CD4-positive, alpha-beta T cell treated with Interleukin-12 subunit alpha and Interleukin-12 subunit beta, for 1 hour (primary cell): Measurements from ENCODE around the gene DOCK9.

Experiments
- DNase-seq: peaks from one replicate; pipeline ENCODE4 v3.0.0-alpha.2; 2020

The DOCK9 gene

DNA sequence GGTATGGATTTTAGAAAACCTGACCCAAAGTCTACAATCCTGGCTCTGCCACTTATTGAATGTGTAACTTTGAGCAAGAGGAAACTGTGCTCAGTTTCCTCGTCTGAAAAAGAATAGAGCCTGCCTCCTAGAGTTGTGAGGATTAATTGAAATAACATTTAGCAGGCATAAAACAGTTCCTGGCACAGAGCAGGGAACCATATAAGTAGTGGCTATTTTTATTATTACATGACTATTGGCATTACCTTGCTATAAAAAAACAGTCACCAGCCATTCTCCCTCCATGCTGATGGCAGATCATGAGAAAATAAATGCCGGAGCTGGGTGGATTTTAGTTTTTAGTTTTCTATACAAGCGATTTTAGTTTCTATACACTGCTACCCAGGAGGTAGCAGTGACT is 5.8 kb downstream of the DOCK9 start:
- DNase-seq: no peak

DNA sequence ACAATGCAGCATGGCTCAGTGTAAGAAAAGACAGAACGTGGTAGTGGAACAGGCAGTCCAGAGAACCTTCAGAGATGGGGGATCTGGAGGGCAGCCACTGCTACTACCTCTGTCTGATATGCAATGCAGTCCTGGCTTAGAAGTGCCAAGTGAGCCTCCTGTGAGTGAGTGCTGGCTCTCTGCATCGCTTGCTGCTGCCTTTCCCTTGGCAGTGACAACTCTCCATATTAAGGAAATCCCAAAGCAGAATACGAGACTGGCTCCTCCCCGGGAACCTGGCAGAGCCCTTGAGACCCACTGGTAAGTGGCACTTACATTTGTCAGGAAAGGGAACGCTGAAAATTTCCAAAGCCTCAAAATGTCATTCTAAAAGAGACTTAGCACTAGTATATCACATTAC is 7.5 kb downstream of the DOCK9 start:
- DNase-seq: no peak

DNA sequence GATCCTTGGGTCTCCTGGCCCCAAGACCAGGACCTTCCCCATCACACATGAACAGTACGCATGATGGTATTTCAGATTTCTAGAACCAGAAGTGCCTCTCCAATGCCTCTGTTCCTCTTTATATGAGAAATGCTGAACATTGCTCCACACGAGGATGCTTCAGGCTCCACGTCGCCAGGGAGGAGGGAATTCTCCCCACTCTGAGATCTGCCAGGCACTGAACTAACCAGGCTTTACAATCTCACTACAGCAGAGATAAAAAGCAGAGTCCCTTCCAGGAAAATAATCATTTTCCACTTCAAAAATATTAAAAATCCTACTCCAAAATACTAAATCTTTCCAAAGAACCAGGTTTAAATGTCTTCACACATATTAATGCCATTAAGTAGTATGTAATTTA is 10.4 kb downstream of the DOCK9 start:
- no peak for DNase-seq

DNA sequence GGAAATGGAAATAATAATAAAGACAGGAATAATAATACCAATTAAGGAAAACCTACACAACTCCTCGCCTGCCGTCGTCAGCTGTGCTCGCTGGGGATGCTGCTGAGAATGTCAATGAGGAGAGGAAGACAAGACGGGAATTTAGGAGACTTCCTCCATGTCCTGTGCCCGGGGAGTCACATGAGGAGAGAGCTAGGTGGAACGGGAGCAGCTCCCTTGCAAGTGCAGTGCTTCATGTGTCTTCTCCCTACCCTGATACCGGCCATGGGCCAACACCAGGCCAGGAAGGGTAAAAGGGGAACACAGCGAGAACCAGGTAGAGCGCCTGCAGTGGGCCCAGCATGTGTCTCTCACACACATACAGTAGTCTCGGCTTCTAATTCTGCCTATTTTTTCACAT is 11.8 kb downstream of the DOCK9 start:
- no peak for DNase-seq

DNA sequence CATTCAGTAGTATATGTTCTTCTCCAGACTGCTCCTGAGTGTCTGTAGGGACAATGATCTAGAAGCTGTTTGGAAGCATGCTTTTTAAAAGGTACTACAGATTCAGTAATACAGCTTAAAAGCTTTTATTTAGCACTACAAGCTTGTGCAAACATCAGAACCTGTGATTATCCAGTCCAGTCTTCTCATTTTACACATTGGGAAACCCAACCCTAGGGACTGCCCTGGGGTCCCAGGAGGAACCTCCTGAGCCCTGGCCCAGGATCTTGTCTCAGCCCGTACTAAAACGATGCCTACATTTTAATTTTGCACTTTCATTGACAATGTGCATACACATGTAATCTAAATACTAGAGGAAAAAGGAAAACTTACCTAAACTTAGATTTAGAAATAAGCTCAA is 12.5 kb downstream of the DOCK9 start:
- no peak for DNase-seq

DNA sequence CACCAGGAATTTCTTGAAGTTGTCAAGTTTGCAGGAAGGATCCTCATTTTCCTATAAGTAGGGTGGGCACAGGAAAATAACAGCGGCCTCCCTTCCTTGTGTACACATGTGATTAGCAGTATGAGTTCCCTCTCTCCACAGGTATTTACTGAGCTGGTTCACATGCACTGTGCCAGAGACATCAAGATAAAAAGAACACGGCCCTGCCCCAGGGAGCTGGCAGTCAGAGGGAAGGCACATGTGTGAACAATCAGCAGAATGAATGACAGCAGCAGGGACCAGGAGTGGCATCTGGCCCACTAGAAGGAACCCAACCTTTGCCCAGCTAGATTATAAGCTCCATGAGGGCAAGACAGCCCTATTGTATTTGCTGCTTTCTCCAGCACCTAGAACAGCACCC is 13.9 kb downstream of the DOCK9 start:
- DNase-seq: no peak

DNA sequence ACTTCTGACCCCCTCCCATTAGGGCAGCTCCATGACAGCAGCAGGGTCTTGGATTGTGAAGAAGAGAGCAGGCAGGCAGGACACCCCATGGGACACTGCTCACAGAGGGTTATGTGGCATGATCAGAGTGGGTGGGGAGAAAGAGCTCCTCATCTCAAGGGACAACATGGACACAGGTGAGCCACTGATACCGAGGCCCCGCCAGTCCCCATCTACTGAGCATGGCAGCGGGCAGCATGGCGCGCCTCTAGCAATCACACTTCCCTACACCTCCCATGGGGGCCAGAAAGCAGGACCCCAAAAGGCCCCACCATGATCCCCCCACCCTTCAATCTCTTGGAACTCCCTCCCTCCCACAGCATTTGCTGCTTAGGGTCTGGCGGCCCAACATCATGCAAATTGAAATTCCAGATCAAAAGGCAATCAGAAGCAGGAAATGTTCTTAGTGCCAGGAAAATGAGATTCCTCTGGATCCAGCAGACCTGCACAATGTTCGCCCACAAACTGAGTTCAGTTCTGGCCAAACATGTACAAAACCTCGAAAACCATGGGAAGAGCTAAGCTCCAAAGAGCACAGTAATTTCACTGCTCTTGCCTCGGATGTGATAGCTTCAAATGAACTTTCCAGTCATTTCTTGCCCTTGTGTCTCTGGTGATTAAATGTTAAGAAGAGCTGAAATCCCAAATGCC is 14.8 kb downstream of the DOCK9 start:
- no peak for DNase-seq

DNA sequence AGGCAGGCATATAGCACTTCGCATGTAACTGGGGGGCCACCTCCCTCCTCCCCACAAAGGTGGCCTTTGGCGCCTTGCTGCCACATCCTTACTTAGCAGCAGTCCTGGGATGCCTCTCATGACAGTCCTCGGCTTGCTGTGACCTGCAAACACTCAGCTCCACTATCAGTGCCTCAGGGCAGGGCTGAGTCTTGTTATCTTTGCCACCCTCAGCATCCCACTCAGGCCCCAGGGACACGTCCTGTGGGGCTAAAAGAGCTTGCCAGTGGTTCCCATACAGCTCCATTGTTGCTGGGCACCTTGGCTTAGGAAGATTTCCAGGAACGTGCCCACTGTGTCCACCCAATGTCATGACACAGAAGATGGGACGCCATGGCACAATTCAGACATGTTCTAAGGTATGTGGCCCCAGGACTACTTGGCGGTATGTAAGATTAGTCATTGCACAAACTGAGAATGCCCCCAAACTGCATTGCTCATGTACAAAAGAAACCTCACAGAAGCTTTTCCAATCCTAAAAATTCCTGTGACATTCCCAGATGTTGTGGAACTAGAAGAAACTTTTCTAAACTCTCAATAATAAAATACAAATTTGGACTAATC is 16.3 kb downstream of the DOCK9 start:
- no peak for DNase-seq

DNA sequence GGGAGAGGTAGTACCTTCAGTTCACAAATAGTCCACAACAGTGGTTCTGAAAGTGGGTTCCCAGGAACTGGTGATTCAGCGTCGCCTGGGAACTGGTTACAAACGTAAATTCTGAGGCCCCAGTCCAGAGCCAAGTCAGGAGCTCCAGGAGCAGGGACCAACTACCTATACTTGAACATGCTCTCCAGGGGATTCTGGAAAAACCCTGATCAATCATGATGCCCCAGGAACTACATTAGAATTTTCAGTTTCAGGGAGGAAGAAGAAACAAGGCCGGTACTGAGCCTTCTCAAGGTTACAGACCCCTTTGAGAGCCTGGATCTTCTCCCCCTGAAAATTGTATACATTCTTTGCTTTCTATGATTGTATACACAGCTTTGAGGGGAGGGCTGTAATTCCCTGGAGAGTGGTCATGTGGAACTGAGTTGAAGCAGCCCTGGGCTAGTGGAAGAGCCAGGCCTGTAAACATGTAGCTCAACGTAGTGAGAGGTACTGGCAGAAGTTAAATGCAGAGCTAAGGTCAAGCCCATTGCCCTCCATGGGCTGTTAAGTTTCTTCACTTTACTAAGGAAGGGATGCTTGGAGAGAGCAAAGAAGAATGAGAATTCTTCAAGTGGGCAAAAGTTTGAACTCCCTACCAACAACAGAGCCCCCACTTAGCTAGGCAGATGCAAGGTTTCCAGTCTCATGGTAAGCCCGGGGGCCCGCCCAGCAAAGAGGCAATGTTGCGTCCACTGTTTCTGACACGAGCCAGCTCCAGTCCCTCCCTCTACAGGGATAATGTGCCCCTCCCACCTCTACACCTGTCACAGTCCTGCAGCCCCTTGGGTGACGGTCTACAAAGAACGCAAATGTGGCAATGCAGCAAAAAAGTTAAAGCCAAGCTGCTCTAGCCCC is 17.0 kb downstream of the DOCK9 start:
- DNase-seq: no peak

DNA sequence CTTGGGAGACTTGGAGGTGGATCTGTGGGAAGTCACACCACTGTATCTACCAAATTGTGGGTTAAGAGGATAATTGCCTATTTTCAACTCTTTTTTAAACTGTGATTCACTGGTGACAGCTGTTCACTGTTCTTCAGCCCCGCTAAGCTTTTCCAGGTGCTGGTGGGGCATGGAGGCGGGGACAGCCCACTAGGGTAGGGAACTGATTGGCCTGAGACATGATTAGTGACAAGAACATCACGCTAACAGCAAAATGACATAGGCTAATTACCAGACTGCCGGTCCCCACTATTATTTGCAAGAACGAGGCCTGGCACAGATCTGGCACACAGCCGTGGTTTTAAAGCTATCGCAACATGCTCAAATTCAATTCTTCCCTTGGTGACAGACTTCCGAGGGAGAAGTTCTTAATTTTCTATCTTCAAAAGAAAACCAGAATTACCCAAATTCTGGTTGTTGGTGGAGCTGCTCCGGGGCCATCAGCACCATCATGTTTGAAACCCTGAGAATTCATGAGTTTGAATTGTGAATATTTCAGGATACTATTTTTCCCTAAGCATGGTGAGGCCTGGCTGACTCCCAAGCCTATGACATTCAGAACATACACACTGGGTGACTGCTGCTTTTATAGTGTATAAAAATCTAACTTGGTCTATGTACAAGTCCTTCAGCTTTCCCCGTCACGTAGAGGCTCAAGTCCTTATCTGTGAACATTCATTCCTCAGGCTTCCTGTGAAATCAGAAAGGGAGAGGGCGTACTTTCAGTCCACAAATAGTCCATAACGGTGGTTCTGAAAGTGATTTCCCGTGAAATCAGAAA is 17.9 kb downstream of the DOCK9 start:
- DNase-seq: no peak

DNA sequence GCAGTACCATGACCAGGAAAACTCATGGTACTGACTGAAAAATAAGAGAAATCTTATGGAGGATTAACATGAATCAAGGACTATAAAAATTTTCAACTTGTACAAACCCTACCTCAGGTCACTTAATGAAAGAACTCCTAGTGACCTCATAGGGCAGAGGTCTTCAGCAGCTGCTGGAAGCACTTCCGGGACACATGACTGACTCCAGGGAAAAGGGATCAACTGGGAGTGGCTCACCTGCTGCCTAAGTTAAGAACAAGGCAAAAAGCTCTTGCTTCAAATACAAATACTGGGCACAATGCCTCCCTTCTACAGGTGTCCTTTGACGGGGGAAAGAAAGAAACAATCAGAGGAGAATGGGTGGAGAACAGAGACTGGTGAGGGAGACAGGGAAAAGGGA is 18.6 kb downstream of the DOCK9 start:
- DNase-seq: no peak

DNA sequence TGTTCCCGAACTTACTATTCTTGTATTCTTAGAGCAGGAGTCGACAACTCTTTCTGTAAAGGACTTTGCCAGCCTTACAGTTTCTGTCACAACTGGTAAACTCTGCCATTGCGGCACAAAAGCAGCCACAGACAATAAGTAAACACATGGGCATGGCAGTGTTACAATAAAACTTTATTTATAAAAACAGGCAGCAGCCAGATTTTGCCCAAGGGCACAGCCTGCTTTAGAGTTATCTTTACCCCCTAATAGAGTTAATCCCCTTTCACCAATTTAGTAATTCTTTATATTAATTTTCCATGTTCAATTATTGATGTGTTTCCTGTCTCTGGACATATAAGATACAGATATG is 19.4 kb downstream of the DOCK9 start:
- DNase-seq: no peak

DNA sequence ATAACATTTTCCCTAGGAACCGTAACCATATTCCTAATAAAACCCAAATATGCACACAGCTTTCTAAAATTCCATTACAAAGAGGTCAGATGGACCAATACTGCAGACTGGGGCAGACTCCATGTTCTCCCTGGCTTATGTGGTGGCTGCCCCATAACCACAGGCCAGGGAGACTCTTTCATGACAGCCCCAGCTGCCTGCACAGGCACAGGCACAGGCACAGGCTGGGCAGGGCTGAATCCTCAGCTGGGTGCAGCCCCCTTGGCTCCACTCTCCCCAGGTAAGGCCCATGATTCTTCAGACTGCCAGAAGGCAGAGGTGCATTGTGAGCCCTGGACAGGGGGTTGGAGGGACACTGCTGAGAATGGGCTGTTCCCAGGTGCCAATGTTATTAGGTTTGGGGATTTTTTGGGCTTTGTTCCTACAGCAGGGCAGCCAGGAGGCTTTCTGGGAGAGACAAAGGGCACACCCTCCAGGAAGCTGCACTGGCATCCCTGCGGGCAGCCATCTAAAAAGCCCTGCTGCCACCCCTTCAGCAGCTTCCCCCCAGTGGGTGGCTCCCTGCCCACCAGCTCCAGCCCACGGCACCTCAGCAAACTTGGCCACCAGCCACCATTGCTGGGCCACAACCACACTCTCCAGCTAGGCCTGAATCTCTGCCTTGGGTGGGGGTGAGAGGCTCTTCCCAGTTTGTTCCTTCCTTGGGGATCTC is 20.0 kb downstream of the DOCK9 start:
- DNase-seq: no peak

DNA sequence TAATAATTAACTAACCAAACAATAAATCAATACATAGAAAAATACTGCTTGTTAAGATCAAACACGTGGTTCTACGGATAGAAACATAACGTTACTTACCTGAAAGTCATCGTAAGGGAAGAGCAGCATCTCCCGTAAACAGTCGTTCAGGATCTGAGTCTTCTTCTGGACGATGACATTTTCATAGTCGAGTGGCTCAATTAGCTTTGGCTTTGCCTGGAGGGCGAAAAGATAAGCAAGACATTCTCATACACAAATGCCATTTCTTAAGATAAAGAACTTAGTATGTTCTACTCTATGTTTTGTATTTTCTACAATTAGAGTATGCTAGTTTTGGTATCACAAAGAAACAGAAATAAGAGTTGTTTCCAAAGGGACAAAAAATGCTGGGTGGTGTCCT is 22.5 kb downstream of the DOCK9 start:
- DNase-seq: no peak

DNA sequence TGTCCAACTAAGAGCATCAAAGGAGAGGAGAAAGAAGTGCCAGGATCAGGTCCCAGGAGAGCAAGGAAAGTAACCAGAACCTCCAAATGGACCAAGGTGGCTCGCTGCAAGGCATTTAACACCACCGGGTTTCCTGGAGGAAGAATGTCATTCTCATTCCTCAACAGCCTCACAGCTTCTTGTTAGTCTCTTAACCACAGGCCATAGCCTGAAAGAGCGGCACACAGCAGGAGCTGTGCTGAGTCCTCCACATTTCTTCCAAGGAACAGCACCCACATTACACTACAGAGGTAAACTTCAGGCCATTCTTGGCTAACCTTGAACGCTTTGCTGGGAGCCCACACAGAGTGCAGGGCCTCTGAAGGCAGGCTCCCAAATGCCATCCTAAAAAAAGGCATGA is 23.6 kb downstream of the DOCK9 start:
- DNase-seq: no peak

DNA sequence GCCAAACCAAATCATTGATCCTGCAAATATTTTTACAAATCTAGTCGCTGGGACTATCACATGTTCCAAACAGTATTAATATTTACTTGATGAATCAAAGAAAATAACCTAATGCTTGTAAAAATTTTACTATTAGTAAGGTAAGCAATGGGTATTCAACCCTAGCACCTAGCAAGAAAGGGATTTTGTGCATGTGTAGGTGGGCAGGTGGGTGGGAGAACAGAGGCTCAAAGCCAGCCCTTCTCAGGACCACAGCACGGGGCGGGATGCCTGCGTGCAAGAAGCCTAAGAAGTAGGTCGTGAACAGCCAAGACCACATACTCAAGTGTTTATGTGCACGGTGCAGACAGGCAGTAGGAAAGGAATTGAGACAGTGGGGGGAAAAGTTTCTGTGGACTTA is 26.6 kb downstream of the DOCK9 start:
- DNase-seq: no peak

DNA sequence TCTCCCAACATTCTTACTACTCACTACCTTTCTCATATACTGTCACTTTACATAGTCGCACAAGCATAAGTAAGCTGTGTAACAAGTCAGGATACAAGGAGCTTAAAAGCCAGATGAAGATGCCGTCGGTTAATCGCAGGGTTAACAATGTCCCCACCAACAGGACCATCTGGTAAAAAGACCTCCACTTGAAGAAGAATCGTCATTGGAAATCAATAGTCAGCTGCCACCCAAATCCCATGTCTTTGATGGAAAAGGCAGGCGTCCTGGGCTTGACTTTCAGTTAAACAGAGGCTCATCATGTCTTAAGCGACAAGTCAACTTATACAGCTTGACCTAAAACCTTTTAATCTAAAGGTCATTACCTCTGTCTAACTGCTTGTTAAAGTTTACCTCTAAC is 27.2 kb downstream of the DOCK9 start:
- no peak for DNase-seq

DNA sequence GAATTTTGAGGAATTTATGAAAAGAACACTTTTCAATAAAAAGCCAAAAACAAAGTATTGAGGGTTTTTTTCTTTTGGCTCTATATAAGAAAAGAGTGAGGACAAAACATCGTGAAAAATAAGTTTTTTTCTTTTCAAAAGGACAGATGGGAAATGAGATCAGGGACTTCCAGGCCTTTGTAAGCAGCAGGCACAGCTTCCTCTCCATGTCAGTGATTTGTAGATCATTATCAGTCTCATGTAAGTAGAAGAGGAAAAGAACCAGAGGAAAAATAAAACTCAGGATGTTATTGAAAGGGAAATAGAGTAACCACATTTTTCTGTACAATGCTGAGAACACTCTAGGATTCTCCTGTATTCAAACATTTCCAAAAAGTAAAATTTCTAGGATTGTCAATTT is 29.9 kb downstream of the DOCK9 start:
- no peak for DNase-seq

DNA sequence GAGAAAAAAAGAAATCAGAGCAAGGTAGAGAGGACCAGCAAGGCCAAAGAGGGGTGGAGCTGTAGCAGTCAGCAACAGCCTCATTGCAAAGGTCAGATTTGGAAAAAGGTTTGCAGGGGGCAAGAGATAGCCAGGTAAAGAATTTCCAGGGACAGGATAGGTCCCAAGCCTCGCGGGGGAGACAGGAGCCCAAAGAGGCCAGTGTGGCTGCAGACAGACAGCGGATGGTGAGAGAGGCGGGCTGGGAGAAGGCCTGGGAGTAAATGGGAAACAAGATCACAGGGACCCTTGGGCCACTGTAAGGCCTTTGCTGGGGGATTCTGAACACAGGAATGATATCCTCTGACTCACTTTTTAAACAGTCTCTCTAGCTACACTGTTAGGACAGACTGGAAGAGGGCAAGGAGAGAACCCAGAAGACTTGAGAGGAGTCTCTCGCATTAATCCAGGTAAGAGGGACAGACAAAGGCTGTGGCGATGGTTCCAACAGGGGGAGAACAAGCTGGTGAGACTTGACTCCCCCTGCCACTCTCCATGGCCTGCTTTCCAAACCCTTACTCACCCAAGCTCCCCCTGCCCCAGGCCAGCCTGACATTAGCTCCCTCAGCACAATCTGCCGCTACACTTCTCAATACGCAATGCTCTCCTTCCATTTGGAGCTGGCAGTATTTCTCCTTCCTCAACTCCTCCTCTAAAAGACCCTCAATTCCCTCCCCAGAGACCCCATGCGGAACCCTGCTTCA is 31.8 kb downstream of the DOCK9 start:
- no peak for DNase-seq

DNA sequence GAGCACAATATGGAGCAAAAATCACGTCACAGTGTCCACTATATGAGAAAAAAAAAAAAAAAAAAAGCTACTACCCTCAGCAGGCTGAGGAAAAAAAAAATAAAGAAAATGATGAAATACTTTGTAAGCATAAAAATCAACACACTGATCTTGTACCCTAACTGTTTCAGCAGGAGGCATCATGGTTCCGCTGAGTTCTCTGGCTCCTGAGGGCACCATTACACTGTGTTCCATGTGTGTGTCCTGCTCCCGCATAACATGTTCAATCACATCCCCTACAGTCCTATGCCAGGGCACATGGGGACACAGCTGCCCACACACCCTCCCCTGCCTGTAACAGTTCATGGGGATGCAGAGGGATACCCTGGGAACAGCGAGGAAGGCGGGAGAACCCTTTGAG is 33.5 kb downstream of the DOCK9 start:
- DNase-seq: no peak

DNA sequence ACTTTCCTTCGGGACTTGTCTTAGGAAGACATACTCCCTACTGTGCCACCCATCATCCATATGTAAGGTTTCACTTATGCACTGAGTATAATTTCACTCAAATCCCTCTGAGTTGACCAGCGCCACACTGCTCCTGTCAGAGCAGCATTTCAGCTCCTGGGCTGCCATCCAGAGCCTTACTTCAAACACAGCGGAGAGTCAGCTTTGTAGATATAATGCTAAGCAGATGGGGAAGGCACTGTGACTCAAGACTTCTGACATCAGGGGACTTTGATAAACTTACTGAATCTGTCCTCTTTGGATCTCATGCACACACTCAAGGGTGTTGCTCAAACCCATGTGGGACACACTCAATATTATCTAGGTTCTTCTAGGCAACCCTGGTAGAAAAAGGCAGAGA is 34.9 kb downstream of the DOCK9 start:
- DNase-seq: no peak

DNA sequence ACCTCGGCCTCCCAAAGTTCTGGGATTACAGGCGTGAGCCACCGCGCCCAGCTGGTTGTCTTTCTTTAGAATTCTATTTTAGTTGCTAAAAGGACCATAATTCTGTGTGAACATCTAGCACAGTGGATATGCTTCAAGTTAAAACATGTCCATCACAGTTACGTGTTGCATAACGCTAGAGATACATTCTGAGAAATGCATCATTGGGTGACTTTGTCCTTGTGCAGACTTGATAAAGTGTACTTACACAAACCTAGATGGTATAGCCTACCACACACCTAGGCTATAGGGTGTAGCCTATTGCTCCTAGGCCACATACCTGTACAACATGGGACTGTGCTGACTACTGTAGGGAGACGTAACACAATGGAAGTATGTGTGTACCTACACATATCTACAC is 35.4 kb downstream of the DOCK9 start:
- DNase-seq: no peak
